GM19025 (cell line): ENCODE data around the gene PLA2G4E.

Experiments
- ATAC-seq: cut with Tn5 transposase; IDR thresholded peaks from one replicate; pipeline ENCODE4 v1.9.1; 2021; ENCODE audit warnings: mild to moderate bottlenecking, low read depth, moderate library complexity; ENCODE audit not compliant: unreplicated experiment

PLA2G4E gene

DNA sequence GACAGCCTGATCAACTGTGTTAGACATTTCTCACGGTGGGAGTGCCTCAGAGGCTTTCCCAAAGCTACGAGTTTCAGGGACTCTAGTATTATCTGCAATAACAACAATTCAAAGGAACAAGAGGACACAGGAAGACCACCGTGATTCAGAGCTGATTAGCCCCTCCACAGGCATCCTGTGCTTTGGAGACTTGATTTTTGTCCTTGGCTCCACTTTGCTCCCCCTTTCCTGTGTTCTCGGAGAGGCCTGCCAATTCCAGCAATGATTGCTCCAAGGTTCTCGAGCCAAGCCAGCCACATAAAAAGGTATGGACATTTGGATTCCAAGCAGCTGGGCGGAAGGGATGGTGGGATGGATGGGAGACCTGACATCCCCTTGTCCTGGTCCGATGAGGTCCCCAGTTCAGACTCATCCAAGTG, 62.8 kb downstream of the PLA2G4E start:
- ATAC-seq, result no peak

DNA sequence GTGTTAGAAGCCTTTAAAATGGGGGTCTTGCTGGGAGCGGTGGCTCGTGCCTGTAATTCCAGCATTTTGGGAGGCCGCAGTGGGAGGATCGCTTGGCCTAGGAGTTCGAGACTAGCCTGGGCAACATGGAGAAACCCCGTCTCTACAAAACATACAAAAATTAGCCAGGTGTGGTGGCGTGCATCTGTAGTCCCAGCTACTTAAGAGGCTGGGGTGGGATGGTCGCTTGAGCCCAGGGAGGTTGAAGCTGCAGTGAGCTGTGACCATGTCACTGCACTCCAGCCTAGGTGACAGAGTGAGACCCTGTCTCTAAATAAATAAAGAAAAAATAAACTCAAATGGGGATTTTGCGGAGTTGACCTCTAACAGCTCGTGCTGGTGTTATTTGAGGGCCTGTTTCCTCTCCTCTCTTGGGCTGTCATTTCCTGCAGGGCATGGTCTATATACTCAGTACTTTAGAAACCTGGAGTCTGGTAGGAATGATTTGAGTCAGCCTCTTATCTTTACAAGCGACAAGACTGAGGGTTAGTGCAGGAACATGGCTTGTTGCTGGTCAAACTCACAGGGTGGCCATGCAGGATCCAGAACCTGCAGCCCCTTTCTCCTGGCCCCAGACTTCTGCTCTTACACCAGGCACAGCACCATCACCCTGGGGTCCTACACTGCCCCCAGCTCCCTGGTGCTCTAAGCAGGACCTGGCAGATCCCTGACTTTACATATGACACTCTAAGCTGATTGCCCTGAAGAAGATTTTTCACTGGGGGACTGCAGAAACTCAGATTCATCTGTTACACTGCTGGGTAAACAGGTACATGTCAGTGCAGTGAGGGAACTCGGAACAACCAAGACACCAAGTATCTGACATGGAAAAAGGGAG, 63.6 kb downstream of the PLA2G4E start:
- ATAC-seq, result no peak

DNA sequence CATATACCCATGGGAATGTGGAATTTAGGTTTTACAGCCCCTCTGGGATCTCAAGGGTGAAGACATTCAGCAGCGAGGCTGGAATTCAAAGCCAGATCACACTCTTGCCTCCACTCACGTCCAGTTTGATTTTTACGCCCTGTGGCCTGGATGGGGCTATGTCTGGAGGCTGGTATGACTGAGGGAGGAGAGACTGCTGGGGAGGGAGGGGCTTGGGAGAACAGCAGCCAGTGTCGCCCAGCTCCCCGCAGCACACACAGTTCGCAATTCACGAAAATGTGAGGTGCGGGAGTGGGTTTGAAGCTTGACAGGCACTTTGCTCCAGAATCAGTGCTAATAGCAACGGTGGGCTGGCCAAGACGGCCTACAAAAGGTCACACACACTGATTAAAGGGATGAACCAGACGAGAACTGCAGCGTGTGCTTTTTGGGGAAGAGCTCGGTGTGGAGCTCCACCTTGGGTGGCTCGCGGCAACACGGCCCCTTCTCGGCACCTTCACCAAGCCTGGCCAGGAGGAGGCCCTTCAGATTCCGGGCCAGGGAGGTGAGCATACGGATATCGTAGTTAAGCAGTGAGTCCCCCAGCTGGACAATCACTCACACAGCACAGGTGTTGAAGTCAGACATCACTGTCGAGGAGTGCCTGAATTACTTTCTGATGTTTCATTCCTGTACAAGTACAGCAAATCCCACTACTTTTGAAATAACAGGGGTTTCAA, 64.9 kb downstream of the PLA2G4E start:
- ATAC-seq, result no peak

DNA sequence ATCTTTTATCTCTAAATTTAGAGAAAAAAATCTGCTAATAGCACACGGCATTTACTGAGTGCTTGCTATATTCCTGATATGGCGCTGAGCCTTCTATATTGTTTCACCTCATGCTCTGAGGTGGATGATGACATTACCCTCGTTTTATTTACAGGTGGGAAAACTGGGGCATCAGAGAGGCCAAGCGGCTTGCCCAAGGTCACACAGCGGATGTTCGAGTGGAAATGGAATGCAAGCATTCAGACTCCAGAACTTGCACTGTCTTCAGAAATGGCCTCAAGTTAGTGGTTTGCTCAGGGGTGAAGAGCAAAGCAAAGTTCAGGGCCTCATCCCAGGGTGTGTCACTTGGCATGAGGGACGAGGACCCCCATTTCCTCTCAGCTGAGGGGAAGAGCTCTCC, 65.7 kb downstream of the PLA2G4E start:
- no peak for ATAC-seq

DNA sequence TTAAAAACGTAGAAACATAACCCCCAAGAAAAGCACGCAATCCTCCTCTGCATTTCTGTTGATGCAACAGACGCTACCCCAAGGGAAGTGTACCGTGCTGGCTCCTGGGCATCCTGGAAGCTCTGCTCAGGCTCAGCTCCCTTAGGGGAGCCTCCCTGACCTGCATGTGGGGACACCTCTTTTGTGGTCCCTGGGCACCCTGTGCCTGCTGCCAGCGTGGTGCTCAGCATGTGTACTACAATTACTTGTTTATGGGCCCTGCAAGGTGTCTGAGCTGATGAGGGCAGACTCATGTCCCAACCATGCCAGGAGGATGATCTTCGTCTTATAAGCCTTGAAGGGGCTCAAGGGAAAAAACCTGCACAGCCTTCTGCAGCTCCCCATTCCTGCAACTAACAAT, 66.8 kb downstream of the PLA2G4E start:
- no peak for ATAC-seq

DNA sequence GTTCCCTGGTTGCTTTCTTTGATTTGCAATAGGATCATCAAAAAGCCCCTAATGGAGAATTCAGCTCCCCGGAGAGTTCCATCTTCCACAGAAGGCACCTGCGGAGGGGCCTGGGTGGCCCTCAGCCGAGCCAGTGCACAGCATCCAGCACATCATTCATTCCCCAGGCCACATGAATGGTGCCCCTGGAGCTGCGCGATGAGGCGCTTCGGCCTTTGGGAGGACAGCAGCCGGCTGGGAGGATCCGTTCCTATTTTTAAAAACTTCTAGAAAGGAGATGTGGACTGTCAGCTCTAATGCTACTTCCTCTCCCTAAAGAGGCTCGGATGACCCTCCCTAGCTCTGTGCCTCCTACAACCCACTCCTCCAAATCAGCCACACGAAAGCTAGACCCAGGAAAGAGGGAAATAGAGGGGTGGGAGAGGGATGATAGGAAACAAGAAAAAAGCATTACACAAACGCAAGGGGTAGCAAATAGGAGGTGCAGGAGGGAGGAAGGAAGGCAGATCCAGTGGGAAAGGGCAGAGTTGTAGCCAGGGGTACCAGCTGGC, 68.8 kb downstream of the PLA2G4E start:
- ATAC-seq, result no peak

DNA sequence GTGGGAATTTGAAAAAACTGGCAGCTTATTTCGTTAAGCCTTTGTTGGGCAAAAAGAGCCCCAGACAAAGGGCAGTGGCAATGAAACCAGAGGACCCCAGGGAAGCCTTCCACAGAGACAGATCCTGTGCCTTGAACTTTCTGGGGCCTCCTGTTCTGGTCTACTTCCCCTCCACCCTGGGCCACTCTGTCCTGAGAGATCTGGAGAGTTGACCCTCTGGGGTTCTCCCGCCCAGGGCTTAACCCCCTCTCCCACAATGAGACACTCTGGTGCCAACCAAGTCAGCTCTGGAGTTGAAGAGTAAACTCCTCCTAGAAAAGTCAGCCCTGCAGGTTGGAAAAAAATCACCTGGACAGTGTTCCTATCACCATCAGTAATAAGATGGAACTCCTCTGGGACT, 69.3 kb downstream of the PLA2G4E start:
- no peak for ATAC-seq

DNA sequence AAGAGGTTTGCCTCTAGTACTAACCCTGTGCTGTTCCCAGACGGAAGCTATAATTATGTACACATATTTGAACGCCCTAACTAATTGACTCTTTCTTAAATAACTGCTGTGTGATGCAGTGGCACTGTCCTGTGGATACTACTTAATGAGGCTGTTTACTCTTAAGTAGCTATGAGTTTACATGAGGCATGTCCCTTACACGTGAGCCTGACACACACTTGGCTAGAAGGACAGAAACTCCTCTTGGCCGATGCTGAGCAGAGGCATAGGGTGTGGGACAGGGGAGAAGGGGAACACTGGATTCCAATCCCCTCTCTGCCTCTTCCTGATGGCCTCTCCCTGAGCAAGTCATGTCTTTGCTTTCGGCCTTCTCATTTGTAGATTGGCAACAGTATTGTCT, 70.4 kb downstream of the PLA2G4E start:
- ATAC-seq, result no peak

DNA sequence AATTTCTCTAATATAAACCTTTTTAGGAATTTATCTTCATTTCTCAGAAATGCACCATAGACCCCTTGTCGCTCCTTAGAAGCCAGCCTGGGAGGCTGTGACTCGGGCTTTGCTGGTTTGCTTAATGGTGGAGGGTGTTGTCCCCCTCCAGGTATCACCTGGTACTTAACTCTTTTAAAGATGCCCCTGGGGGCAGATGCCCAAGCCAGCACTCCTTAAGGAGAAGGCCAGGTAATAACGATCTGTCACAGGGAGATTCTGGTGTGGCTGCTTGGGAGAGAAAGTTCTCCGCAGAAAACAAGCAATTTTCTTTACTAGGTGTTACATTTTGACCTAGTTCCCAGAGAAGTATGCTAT, 70.7 kb downstream of the PLA2G4E start:
- no peak for ATAC-seq

DNA sequence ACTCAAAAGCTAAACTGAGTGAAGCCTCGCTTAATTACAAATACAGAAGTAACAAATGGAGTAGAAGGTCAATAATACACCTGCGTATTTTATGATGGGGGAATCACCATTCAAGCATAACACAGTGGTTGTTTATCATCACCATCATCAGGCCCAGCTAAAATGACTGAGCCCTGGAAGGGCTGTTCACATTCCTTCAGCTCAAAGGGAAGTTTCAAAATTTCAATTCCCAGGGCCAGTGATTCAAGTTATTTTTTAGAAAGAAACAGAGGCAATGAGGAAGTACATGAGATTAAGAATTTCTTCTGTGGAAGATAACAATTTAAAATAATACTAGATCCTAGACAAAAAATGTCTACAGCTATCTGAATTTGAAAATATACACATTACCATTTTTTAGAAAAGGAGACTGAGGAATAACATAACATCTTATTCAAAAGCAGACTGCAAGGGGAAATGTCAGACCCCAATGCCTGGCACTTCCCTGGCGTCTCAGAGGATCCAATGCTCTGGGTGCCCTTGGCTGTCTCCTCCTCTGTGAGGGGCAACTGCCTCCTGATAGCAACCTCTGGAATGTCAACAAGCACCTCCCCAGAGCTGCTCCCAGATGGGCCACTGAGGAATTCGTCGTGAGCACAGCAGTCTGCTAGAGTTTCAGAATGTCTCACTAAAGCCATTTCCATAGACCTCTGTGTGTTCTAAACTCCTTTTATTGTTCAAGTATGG, 71.3 kb downstream of the PLA2G4E start:
- no peak for ATAC-seq

DNA sequence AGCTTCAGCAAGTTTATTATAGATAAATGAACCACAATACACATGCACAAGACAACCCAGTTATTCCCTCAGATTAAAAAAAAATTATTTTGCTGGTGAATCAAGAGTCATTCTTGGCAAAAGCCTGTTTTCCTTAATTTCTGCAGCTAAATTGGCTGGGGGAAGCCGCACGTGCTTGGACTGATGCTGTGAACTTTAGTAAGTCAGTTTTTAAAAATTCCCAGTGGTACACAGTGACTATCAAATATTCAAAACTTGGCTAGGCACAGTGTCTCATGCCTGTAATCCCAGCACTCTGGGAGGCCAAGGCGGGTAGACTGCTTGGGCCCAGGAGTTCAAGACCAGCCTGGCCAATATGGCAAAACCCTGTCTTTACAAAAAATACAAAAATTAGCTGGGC, 72.4 kb downstream of the PLA2G4E start:
- no peak for ATAC-seq

DNA sequence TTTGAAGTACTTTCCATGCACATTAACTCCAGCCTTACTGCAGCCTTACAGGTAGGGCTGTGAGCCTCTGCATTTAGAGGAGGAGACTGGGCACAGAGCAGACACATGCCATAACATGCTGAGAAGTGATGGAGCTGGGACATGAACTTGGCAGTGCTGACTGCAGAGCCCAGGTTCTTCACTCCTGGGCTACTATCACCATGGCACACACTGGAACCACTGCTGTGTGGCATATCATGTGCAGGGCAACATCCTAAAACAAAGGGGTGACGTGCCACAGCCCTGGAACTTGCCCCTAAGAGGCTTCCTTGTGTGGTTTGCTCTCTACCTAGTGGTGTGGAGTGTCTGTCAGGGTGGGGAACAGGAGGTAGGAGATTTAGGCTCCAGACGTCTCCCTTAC, 73.9 kb downstream of the PLA2G4E start:
- ATAC-seq, result no peak

DNA sequence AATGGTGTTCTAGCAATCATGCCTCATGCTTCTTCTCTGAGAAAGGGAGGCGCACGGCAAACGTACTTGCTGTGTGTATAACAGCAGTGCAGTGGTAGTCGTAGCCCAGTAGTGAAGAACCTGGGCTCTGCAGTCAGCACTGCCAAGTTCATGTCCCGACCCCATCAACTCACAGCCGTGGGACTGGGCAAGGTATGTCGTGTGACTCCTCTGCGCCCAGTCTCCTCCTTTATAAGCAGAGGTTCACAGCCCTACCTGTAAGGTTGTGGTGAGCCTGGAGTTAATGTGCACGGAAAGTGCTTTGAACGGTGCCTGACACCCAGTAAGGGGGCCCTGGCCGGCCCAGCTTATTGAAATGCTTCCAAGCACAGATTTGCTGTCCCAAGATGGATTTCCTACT, 75.1 kb downstream of the PLA2G4E start:
- ATAC-seq, result no peak

DNA sequence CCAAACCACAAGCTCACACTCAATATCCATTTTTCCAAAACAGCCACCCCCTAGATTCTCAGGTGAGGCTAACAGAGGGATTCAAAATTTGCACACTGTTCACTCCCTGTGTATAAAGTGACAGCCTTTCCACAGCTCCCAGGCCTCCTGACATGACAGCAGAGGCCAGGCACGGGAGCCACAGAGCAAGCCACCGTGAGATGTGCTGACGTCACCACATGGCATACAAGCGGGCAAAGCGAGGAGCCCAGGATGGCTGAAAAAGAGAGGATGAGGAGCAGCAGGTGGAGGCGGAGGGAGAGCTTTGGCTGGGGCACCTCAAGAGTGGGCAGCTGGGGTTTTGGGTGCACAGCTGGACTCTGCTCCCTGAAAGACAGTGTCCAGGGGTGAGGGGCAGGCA, 75.6 kb downstream of the PLA2G4E start:
- ATAC-seq, result no peak

DNA sequence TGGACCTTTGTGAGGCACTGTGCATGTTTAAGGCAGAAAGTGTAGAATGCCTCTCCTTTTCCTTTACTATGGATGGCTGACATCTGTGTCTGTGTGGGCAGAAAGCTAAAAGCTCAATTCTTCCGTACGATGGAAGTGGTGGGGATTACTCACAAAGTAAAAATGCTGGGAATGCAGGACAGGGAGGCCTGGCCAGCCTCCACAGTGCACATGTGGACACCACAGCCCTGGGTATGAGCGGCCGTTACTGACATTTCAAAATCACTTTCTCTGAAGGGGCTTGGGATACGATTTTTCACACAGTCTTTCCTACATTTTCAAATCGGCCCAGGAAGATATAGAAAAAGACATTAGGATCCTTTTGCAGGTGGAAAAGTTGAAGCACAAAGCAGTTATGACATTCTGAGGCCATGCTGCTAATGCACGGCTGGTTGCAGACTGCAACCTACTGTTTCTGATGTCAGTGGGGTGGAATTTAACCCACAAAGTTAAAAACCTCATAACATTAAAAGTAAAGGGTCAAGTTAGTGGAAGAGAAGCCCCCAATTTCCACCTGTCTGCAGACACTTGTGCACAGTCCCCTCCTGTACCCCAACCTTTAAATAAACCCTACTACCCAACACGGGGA, 76.4 kb downstream of the PLA2G4E start:
- no peak for ATAC-seq

DNA sequence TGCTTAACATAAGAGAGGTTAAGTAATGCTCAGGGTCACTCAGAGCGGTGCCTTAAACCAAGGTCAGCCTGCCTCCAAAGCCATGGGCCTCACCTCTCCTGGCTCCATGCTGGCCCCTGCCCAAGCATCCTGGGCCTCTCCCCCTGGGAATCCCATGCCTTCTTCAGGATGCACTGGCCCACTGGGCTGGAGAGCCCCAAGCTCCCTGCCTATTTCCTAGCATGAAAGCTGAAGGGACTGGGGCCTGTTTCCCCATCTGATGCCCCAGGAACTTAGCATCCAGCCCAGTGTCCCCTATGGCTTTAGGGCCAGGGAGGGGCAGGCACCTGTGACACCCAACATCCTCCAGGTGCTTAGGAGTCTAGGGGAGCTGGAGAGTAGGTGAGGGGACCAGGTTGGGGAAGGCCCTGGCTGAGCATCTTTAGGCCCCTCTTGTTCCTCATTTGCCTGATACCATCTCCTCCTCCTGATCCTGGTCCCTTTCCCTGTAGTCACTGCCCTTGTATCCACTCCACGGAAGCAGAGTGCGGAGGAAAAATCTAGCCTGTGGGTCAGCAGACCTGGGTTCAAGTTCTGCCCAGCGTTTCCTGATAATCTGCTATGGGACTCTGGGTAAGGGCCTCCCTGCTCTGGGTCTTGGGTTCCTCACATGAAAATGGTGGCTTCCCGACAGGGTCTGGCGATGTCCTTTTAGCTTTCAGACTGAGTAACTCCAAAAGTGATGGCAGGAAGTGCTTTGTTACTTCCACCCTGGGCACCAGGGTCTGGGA, 77.1 kb downstream of the PLA2G4E start:
- ATAC-seq, result no peak

DNA sequence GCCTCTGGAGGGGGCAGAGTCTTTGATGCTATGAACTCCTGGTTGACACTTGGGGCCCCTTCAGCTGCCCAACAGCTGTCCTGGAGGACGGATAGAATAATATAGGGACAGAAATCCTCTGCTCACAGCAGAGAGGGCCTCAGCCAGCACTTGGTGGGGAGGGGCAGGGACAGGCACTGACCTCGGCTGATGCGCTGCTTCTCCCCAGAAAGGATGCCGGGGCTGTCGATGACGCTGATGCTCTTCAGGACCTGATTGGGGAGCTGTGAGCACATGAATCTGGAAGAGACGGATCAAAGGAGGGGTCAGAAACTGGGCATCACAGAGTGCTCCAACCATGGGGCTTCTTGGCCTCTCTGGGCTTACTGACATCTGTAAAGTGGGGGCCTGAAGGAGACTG, 78.0 kb downstream of the PLA2G4E start:
- ATAC-seq, result no peak

DNA sequence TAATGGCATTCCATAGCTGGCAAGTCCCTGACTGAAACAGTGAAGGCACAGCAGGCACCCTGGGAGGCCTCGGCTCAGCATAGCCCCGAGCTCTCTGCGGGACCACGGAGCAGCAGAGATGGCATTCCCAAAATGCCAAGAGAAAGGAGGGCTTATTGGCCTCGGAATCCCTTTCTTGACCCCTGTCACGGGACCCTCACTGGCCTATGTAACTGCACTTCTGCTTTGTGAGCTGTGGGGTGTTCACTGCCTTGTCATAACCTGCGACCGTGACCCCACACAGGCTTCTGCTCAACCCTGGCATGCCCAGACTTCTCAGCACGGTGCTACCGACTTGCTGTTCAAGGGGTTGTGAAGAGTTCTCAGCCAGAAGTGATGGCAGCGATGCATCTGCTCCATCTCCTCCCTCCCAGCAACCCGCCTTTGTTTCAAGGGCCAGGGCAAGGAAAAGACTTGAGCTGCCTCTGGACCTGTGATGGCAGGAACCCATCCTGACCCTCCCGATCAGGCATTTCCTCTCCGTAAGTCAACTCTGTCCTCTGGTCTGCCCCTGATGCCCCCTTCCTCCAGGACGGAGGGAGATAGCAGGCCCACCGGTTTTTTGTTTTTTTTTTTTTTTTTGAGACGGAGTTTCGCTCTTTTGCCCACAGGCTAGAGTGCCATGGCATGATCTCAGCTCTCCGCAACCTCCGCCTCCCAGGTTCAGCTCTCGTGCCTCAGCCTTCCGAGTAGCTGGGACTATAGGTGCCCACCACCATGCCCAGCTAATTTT, 79.0 kb downstream of the PLA2G4E start:
- no peak for ATAC-seq

DNA sequence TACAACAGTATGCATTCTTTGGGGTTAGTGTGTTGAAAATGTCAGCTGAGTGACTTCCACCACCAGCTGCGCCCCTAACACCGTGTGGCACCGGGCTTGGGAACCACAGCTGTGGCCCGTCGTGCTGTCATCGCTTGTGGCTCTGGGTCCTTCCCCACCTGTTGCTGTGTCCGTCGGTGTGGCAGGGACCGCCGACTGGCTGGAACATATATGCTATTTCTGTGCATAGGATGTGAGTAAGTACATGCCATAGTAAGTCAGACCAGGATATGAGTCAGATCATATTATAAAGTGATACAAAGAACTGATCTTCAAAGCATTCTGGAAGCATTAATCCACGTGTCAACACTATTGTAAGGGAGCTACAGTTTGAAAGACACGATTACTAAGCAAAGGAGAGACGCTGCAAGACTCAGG, 80.4 kb downstream of the PLA2G4E start:
- ATAC-seq, result no peak
